Hypothalamus (tissue), 51 donors: ENCODE measurements around the gene NDUFA12.
"Not testable (repeated sequence)": the region's sequence is repeated elsewhere in the genome, so short reads cannot be mapped to it uniquely, and the experiment has no call there.

Experiments
- DNase-seq, 51 donors: peaks; one replicate each; lab custom pipeline; 2025; lab: John Stamatoyannopoulos, UW

NDUFA12 gene

GRCh38 chr12:95003213-95003920 is at the start of gene NDUFA12:
NDUFA12 (minus strand) TSS chr12:95003697; CDS start chr12:95003680, 17 bp downstream.
- peak; percentile 72 to 96 (median 90) for DNase-seq

- DNase-seq, result no peak
These were observed 47.7 kb upstream of the NDUFA12 start for GRCh38 chr12:95051241-95051640.

DNA sequence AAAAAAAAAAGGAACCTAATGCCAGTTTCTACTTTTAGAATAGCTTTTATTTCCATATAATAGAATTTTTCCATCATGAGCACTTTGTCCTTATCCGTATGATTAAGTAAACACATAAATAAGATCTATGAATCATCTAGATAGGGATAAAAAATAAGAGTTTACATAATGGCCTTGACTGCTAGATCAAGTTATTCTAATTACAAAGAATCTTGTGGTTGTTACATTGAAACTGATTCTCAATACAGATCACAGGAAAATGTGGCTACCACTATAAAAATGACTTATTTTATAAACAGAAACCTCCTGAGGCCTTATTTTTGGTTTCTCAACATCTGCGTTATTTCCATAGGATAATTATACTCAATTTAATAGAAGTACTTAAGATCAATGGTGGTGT is 34.4 kb upstream of the NDUFA12 start:
- DNase-seq, result no peak

GRCh38 chr12:95034750-95035149 is 31.3 kb upstream of the NDUFA12 start:
- DNase-seq, result no peak

DNA sequence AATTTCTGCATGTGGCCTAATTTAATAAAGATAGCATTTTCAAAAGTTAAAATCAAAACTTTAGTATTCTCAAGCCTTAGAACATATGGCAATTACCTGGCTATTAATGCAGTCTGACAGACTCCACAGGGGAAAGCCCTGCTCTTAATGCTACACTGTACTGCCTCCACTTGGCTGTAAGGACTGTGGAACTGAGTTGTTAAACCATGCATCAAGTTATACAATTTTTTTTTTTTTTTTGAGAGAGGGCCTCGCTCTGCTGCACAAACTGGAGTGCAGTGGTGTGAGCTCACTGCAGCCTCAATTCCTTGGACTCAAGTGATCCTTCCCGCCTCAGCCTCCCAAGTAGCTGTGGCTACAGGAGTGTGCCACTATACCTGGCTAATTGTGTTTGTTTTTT is 19.0 kb upstream of the NDUFA12 start:
- no peak for DNase-seq

- no peak for DNase-seq
These were observed 14.0 kb upstream of the NDUFA12 start for GRCh38 chr12:95017482-95017881.

DNA sequence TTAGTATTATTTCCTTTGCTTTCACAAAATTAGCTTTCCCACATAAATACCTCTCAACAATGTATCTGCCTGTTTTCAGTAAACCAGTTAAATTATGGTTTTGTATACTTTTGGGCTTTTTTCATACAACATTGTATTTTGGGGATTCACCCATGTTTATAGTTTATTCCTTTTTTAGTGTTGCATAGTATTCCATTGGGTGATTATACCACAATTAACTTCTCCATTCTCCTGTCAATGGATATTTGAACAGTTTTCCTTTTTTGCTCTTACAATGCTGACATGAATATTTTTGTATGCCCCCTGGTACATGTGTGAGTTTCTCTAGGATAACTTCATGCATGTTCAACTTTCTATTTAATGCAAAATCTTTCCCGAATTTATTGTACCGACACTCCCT is 12.6 kb upstream of the NDUFA12 start:
- DNase-seq, result no peak

DNA sequence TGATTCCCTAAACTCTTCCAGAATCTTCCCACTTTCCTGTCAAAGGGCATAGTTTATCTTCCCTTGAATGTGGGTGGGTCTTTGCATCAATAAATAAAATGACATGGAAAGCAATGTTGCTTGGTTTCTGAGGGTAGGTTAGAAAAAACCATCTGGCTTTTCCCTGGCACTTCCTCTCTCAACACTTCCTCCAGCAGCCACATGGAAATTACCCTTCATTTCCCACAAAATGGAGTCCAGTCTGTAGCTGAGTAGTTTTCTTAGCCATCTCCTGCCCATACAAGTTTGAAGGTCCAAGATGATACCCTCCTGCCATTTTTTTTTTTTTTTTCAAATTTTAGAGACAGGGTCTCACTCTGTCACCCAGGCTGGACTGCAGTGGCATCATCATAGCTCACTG is 11.1 kb upstream of the NDUFA12 start:
- no peak for DNase-seq

GRCh38 chr12:95006206-95006605 is 2.7 kb upstream of the NDUFA12 start:
- no peak for DNase-seq

GRCh38 chr12:95004610-95005009 is 1.1 kb upstream of the NDUFA12 start:
- no peak for DNase-seq

- no peak for DNase-seq
These were observed 400 bp upstream of the NDUFA12 start for GRCh38 chr12:95003921-95004272.

DNA sequence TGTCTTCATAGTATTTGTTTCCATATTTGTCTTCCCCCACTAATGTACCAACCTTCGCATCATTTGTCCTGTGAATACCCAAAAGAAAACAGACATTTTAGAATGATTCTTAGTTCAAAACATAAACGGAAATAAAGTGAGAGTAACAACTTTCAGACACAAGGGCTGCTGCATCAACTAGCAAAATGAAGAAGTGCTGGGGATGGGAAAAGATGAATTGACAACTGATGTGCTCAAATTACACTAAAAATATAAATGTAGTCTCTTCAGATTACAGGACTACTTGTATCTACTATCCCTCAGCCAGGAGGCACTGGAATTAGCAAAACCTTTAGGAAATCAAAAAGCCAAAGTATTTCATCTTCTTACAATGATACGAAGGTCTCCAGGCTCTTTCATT is 743 bp downstream of the NDUFA12 start:
- DNase-seq, result no peak

DNA sequence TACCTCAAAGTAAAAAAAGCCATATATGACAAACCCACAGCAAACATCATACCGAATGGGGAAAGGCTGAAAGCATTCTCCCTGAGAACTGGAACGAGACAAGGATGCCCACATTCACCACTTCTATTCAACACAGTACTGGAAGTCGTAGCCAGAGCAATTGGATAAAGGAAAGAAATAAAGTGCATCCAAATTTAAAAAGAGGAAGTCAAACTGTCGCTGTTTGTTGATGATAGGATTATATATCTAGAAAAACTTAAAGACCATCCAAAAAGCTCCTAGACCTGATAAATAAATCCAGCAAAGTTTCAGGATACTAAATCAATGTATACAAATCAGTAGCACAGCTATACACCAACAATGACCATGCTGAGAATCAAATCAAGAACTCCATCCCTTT is 5.2 kb downstream of the NDUFA12 start:
- no peak for DNase-seq

DNA sequence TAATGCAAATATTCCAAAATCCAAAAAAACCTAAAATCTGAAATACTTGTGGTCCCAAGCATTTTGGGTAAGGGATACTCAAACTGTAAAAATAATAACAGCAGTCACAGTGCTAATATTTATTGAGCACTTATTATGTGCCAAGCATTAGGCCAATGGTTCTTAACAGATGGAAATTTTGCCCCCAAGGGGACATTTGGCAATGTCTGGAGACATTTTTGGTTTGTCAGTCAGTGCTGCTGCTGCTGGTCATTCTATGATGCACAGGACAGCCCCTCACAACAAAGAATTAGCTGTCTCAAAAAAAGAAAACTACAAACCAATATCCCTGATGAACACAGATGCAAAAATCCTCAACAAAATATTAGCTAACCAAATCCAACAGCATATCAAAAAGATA is 5.8 kb downstream of the NDUFA12 start:
- DNase-seq, result no peak

DNA sequence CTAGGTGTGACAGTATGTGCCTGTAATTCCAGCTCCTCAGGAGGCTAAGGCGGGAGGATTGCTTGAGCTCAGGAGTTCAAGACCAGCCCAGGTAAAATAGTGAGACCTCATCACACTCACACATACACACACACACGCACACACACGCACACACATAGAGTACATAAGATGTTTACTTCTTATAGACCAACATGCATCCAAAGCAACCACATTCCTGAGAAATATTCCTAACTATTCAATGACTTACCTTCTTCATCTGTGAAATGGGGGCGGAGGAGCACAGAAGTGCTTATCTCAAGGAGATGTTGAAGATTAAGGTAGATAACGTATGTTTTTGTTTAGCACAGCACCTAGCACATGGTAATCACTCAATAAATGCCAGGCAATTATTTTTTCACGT is 6.4 kb downstream of the NDUFA12 start:
- no peak for DNase-seq

DNA sequence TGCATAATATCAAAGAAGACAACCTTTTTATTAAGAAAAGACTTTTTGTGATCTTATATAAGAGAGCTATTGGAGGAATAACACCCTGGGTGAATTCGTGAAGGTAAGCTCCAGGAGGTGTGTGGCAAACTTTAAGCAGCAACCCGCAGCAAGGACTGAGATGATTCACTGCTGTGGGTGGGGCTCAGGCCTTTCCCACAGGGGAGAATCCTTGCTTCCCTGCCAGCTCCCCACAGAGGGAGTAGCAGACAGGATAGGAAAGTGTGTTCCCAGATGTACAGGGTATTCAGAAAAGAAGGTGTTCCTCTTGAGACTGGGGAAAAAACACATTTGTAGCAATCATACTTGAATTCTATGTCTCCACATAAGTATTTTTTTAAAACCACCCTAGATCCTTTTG is 9.2 kb downstream of the NDUFA12 start:
- DNase-seq, result peak in 1 of 51 donors; percentile 4

DNA sequence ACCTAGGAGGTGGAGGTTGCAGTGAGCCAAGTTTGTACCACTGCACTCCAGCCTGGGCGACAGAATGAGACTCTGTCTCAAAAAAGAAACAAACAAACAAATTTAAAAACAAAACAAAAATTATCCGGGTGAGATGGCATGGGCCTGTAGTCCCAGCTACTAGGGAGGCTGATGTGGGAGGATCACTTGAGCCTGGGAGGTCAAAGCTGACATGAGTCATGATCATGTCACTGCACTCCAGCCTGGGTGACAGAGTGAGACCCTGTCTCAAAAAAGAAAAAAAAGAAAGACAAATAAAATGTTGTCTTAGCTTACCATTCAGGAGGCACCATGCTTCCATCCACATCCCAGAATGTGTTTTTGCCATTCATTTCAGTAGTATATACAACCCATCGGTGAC is 9.6 kb downstream of the NDUFA12 start:
- DNase-seq, result not testable (repeated sequence)

DNA sequence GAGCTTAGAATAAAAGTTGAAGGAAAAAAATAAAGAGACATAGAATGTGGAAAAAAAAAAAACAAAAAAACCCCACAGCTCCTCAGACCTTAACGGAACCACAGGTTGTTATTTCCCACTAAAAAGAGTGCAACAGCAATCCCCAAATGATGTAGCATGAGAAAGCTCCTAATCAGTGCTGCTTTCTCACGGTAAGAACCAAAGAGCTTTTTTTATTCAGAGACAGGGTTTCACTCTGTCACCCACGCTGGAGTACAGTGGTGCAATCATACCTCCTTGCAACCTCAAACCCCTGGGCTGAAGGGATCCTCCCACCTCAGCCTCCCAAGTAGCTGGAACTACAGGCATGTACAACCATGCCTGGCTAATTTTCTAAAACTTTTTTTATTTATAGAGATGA is 13.3 kb downstream of the NDUFA12 start:
- no peak for DNase-seq

- DNase-seq, result no peak
These were observed 15.0 kb downstream of the NDUFA12 start for GRCh38 chr12:94988471-94988870.

- DNase-seq, result no peak
These were observed 15.7 kb downstream of the NDUFA12 start for GRCh38 chr12:94987801-94988200.

GRCh38 chr12:94987076-94987669 is 16.3 kb downstream of the NDUFA12 start:
- DNase-seq, result no peak

GRCh38 chr12:94985099-94985498 is 18.4 kb downstream of the NDUFA12 start:
- DNase-seq, result not testable (repeated sequence)

DNA sequence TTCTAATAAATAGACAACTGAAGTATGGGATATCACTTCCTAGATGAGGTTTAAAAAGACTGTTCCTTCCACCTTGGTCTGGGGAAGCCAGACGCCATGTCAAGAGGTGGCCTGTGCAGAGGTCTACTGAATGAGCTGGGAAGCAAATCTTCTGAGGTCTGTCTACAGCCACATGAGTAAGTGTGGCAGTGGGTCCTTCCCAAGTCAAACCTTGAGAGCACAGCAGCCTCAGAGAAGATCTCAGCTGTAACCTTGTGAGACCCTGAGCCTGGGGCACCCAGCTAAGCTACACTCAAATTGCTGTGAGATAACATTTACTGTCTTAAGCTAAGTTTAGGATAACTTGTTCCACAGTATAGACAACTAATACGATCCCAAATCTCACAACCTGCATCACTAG is 20.2 kb downstream of the NDUFA12 start:
- DNase-seq, result no peak
